ENCODE data around the gene CFAP221.

DNA sequence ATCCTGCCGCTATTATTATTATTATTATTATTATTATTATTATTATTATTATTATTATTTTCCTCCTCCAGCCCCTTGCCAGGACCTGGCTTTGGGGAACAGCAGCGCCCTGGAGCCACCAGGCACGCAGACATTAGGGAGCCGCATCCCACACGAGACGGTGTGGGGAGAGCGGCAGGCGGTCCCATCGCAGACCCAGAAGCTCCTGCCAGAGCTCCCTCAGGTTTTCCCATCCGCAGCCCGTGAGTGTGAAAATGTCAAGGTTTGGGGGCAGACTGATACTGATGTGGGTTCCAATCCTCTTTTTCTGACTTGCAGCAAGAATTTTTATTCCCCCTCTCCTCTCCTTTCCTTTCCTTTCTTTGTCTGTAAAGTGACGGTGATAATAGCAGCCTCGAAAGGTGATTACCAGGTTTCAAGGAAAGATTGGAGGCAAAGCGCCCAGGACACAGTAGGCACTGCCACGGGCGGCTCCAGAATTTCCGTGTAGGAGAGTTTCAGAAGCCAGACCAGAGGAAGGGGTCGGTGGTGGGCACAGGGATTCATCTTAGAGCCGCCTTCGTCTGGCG is 20.8 kb upstream of the CFAP221 start:
- no peak for TF ChIP-seq POLR2A (IDR thresholded peaks at IDR 0.05; ENCODE audit: low read depth, low read length)
- TF ChIP-seq PAX5 (IDR thresholded peaks at IDR 0.05; ENCODE audit: insufficient read depth, low read length, severe bottlenecking), result no peak
- no peak for TF ChIP-seq POLR2AphosphoS5 (IDR thresholded peaks at IDR 0.05; ENCODE audit: low read depth, low read length)
